Thyroid gland (tissue), 4 donors: Measurements from ENCODE around the gene OFD1.

Experiments
- POLR2A ChIP-seq, 2 donors: fragments of 450-650 bp; IDR thresholded peaks; one replicate each; pipeline ENCODE4 v1.6.1; 2017; ENCODE audit warnings: antibody characterized with exemption in 2 of 2, mild to moderate bottlenecking in 2 of 2, moderate library complexity in 1 of 2
- TF ChIP-seq, protein P1 (sequence below), 6 experiments: fragments of 200-600 bp in 3 of 6; fragments of 450-650 bp in 3 of 6; sonication (generic) in 3 of 6; IDR thresholded peaks; one replicate each; pipeline ENCODE4 v1.5.1; 2016 to 2019; ENCODE audit warnings: antibody characterized with exemption in 6 of 6, mild to moderate bottlenecking in 2 of 6, inconsistent platforms in 1 of 6, moderate library complexity in 1 of 6

DNA sequence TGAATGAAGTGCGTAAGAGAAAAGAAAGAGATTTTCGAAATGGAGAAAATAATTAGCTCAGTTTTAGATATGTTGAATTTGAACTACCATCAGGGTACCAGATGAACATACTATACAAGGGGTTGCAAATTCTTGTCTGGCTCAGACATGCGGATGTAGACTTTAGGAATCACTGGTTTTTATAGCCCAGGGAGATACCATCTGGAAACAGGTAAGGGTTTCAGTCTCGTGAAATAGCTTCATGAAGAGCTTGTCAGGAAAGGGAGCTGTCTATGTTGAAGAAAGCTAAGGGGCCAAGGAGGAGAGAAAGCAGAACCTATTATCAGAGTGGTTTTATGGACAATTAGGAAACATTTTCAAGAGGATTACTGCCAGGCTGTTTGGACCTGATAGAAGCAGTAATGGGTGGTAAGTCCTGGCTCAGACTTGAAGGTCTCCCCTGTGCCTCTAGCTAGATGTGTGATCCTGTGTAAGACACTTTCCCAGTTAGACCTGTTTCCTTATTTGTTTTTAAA, 38.9 kb upstream of the OFD1 start:
- TF ChIP-seq, protein P1, sequence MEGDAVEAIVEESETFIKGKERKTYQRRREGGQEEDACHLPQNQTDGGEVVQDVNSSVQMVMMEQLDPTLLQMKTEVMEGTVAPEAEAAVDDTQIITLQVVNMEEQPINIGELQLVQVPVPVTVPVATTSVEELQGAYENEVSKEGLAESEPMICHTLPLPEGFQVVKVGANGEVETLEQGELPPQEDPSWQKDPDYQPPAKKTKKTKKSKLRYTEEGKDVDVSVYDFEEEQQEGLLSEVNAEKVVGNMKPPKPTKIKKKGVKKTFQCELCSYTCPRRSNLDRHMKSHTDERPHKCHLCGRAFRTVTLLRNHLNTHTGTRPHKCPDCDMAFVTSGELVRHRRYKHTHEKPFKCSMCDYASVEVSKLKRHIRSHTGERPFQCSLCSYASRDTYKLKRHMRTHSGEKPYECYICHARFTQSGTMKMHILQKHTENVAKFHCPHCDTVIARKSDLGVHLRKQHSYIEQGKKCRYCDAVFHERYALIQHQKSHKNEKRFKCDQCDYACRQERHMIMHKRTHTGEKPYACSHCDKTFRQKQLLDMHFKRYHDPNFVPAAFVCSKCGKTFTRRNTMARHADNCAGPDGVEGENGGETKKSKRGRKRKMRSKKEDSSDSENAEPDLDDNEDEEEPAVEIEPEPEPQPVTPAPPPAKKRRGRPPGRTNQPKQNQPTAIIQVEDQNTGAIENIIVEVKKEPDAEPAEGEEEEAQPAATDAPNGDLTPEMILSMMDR (IDR thresholded peaks at IDR 0.05) = no peak
- no peak for TF ChIP-seq POLR2A (IDR thresholded peaks at IDR 0.05)
